HTR-8/SVneo (cell line): Measurements from ENCODE around the gene PLCB4.
A peak's percentile ranks its signal among the peaks of the same experiment; 100 is the strongest.
"Not testable (repeated sequence)": the region's sequence is repeated elsewhere in the genome, so short reads cannot be mapped to it uniquely, and the experiment has no call there.

Experiments
- DNase-seq: peaks from one replicate; pipeline ENCODE4 v3.0.0; 2011; ENCODE audit warnings: low spot score, mixed read lengths; ENCODE audit not compliant: insufficient read length
- FAIRE-seq: peaks from 2 replicates; lab custom pipeline; 2011; peaks lifted over from hg19 to GRCh38; lab: Jason Lieb, UNC

The PLCB4 gene

GRCh38 chr20:9136114-9136513, 67.2 kb downstream of the PLCB4 start:
- DNase-seq = no peak
- FAIRE-seq = no peak

DNA sequence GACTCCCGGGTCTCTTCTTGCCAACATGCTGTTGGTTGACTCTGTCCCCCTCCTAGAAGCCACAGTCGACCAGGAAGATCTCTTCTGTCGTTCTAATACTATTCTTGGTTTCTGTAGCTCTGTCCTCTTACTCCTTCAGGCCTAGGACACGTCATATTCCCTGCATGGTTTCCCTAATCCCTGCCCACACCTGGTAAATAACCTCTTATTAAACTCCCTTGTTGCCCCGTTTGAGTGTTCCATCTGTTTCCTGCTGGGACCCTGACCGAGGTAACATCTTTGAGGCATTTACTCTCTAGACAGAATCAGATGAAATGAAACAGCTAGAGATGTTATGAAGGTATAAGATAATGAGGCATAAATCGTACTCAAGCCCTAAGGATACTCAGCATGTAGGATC, 68.1 kb downstream of the PLCB4 start:
- DNase-seq (no peak), FAIRE-seq (no peak)

GRCh38 chr20:9139106-9139833, 70.4 kb downstream of the PLCB4 start:
- no peak for FAIRE-seq
- no peak for DNase-seq

- DNase-seq = peak; percentile 37
- peak; percentile 69 for FAIRE-seq
Observed at GRCh38 chr20:9140162-9140760, 71.4 kb downstream of the PLCB4 start.

DNA sequence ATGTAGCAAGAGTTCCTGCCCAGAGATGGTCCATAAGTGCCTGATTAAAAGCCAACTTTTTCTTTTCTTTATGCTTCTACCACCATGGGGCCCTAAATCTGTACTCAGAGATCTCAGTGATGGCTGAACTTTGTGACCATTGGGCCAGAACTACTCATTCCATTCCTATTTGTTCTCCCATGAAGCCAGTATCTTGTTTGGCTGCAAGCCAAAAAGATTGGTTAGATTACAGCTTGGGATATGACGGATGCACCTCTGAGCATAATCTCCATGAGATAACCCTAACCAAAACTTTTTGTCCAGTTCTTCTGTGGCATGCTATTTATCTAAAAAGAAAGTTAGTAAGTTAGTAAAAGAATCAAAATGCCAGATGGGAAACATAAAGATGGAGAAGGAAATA, 72.2 kb downstream of the PLCB4 start:
- FAIRE-seq (no peak), DNase-seq (no peak)

- no peak for DNase-seq
- no peak for FAIRE-seq
Observed at GRCh38 chr20:9141921-9142320, 73.0 kb downstream of the PLCB4 start.

DNA sequence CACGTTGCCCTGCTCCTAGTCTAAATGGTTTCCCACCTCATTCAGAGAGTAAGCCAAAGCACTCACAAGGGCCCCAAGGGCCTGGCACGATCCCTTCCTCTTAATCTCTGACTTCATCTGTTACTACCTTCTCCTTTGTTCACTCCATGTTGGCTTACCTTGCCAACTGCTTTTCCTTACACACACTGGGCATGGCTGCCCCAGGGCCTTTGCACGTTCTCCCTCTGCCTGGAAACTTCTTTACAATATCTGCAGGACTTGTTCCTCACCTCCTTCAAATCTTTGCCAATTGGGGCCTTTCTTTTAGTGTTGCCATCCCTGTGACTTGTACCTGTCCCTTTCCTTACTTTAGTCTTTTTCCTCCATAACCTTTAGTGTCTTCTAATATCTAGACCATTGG, 73.9 kb downstream of the PLCB4 start:
- no peak for DNase-seq
- peak; percentile 16 for FAIRE-seq

GRCh38 chr20:9143926-9144325, 75.0 kb downstream of the PLCB4 start:
- FAIRE-seq (no peak), DNase-seq (no peak)

- no peak for FAIRE-seq
- DNase-seq = no peak
Observed at GRCh38 chr20:9144643-9145042, 75.8 kb downstream of the PLCB4 start.

GRCh38 chr20:9145142-9145541, 76.3 kb downstream of the PLCB4 start:
- FAIRE-seq = no peak
- no peak for DNase-seq

DNA sequence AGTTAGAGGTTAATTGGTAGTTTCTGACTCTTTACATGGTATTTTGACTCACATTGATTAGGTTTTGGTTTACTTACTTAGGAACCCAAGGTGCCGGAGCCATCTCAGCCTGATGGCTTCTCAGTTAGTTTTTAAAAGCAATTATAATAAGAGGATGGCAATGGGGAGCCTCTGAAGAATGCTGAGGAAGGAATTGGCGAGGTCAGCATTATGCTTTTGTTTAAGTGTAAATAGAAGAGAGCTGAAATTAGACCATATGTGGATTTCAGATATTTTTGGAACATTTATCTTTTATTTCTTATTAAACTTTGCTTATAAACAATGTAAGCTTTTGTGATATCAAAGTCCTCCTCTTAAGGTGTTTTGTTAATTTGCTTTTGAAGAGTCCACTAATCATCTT, 77.8 kb downstream of the PLCB4 start:
- DNase-seq = no peak
- no peak for FAIRE-seq

DNA sequence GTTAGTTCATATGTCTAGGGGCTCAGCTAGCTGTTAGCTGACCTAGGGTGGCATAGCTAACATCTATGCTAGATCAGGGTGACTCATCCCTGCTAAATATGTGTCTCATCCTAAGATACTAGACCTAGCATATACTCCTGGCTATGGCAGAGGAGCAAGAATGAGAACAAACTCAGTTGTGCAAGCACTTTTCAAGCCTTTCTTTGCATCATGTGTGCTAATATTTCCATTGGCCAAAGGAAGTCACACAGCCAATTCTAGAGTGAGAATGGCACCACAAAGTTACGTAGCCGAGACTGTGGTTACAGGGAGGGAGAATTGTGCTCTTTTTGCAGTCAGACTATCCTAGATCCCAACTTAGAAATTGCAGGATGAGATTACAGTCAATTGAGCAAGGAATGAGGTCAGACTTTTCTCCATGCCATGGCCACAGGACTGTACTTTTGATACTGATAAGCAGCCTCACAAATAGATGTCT, 78.7 kb downstream of the PLCB4 start:
- DNase-seq (peak; percentile 38), FAIRE-seq (peak; percentile 94)

- DNase-seq = no peak
- FAIRE-seq = no peak
Observed at GRCh38 chr20:9148291-9148690, 79.4 kb downstream of the PLCB4 start.

- no peak for FAIRE-seq
Observed at GRCh38 chr20:9149087-9149486, 80.2 kb downstream of the PLCB4 start.

DNA sequence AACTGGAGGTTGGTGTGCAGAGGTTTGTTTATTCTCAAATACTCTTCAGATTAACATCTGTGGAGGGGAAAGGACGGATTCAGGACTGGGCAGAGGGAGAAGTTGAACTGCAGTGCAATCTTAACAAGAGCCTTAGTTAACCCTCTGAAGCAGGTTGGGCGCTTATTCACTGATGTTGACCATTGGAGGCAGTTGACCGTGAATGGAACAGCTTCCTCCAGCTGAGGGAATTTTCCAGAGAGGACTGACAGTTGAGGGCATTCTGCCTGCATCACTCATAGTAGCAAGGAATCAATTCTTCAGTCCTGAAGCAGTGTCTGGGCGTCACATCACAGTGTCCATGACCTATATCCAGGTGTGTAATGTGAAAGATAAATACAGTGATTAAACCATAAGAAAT, 80.9 kb downstream of the PLCB4 start:
- FAIRE-seq = no peak
- no peak for DNase-seq

More at GRCh38 chr20:9149087-9149486, 80.2 kb downstream of the PLCB4 start:
- no peak for DNase-seq

GRCh38 chr20:9150679-9151078, 81.8 kb downstream of the PLCB4 start:
- FAIRE-seq = no peak
- DNase-seq = no peak

- not testable (repeated sequence) for DNase-seq, FAIRE-seq
Observed at GRCh38 chr20:9152139-9152538, 83.3 kb downstream of the PLCB4 start.

DNA sequence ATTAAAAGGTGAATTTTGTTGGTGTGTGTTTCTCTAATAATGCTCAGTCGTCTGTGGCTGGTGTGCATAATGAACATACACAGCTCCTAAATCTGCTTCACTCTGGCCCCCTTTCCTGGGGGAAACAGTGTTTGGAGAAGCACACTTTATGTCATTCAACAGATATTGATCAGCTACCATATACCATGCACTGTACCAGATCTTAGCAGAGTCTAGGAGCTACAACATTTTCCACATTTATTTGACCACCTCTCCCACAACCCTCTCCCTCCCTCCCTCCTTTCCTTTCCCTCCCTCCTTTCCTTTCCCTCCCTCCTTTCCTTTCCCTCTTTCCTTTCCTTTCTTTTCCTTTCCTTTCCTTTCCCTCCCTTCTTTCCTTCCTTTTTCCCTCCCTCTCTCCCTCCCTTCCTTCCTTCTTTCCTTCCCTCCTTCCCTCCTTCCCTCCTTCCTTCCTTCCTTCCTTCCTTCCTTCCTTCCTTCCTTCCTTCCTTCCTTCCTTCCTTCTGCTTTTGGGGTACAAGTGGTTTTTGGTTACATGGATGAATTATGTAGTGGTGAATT, 85.7 kb downstream of the PLCB4 start:
- DNase-seq = no peak
- peak; percentile 79 for FAIRE-seq

- DNase-seq (no peak), FAIRE-seq (no peak)
Observed at GRCh38 chr20:9156529-9157280, 87.8 kb downstream of the PLCB4 start.

DNA sequence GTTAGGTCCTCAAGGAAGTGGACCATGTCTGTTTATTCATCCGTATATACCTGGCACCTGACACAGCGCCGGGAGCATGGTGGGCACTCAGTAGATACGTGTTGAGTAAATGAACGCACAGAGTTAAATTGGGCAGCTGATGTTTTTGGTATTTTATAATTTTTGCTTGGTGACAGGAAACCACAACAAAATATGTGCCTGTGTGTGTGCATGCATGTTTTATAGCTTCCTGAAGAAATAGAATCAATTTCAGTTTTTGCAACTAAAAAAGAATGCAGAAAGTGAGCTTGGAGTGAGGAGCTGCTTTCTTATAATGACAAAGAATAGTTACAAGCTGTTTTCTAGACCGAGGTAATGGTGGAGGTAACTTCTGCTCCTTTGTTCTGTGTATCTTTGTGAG, 91.4 kb downstream of the PLCB4 start:
- DNase-seq = no peak
- peak; percentile 16 for FAIRE-seq

- no peak for DNase-seq
- FAIRE-seq = no peak
Observed at GRCh38 chr20:9160757-9161156, 91.9 kb downstream of the PLCB4 start.
